Activated naive CD8-positive, alpha-beta T cell treated with anti-CD3 and anti-CD28 coated beads for 36 hours (primary cell): ENCODE measurements around the gene C1orf159. TPM values are rescaled to one million over a fixed set of nuclear protein-coding genes. Genes with fewer than 3 reads are reported as not detected.
"Not testable (repeated sequence)": the region's sequence is repeated elsewhere in the genome, so short reads cannot be mapped to it uniquely, and the experiment has no call there.

Experiments
- DNase-seq: peaks from one replicate; pipeline ENCODE4 v3.0.0; 2021
- H3K27ac Mint-ChIP-seq: one replicate; pipeline ENCODE4 v1.8.0; 2022; ENCODE audit warnings: mild to moderate bottlenecking, moderate library complexity, mixed read lengths
- H3K27me3 Mint-ChIP-seq: one replicate; pipeline ENCODE4 v1.8.0; 2022; ENCODE audit warnings: mild to moderate bottlenecking, mixed read lengths
- H3K36me3 Mint-ChIP-seq: one replicate; pipeline ENCODE4 v1.8.0; 2021; ENCODE audit warnings: mild to moderate bottlenecking, mixed read lengths
- H3K4me1 Mint-ChIP-seq: one replicate; pipeline ENCODE4 v1.8.0; 2021; ENCODE audit warnings: mixed read lengths
- H3K4me3 Mint-ChIP-seq: one replicate; pipeline ENCODE4 v1.8.0; 2022; ENCODE audit warnings: mild to moderate bottlenecking, moderate library complexity, mixed read lengths
- H3K9me3 Mint-ChIP-seq: one replicate; pipeline ENCODE4 v1.8.0; 2022; ENCODE audit warnings: mixed read lengths
- total RNA-seq, 2 experiments: library from RNA; stranded (reverse); gene quantifications; one replicate each; pipeline ENCODE4 v1.2.3, GENCODE V29; 2021

C1orf159 gene
- total RNA-seq, 2 experiments from 2014 or later = 18.9 to 19.0 TPM

DNA sequence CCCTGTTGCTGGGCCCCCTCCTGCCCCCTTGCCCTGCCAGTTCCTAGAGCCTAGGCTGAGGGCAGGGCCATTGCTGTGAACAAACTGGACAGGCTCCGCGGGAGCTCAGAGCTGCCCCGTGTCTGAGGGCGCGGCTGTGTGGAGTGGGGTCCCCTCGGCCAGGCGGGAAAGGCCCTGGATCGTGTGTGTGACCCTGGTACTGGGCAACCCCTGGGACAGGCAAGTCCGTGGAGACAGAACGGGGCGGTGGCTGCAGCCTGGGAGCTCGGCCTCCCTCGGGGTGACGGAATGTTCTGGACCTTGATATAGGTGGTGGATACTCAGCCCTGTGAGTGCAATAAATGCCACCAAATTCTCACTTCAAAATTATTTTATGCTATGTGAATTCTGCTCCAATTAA is 27.7 kb upstream of the C1orf159 start:
- Mint-ChIP-seq H3K9me3 (no peaks in the 10 kb centered on the region), H3K4me1 (peaks cover 24% of the 10 kb centered on the region), H3K27ac (peak overlapping the region; percentile 95), H3K27me3 (no peaks in the 10 kb centered on the region), H3K36me3 (no peaks in the 10 kb centered on the region), H3K4me3 (peak overlapping the region; percentile 67)
- DNase-seq = no peak

DNA sequence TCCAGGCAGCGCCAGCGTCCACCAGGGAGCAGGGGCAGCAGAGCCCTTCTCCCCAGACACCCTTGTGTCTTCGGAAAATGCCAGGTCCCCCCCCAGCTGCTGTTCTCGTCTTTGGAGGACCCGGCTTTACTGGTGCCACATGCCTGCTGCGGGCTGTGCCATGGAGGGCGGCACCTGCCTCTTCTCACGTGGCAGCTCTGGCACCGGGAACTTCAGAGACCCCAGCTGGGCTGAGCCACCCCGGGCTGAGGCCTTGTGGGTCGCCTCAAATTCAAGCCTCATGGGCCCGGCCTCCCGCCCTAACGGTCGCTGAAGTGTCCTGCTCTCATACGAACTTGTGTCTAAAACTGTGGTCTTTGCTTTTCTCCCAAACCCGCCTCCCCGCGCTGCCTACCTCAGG is 27.0 kb upstream of the C1orf159 start:
- H3K4me3 Mint-ChIP-seq = no peak overlapping the region
- DNase-seq = no peak
- no peak overlapping the region for H3K27ac Mint-ChIP-seq
- no peaks in the 10 kb centered on the region for H3K36me3 Mint-ChIP-seq
- H3K27me3 Mint-ChIP-seq = no peaks in the 10 kb centered on the region
- H3K9me3 Mint-ChIP-seq = no peaks in the 10 kb centered on the region
- peaks cover 27% of the 10 kb centered on the region for H3K4me1 Mint-ChIP-seq

DNA sequence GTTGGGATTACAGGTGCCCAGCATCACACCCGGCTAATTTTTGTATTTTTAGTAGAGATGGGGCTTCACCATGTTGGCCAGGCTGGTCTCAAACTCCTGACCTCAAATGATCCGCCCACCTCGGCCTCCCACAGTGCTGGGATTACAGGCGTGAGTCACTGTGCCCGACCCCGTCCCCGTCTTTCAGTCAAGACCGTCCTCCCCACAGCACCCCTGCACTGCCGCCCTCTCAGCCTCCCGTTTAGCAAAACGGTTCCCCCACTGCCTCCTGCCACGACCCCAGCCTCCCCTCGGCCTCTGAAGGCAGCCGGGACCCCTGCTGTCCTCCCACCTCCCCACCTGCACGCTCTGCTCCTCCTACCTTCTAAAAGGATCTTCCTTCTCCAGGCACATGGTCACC is 26.5 kb upstream of the C1orf159 start:
- H3K36me3 Mint-ChIP-seq, H3K4me3 Mint-ChIP-seq, H3K9me3 Mint-ChIP-seq, H3K27me3 Mint-ChIP-seq: not testable (repeated sequence)
- Mint-ChIP-seq H3K4me1 (peaks cover 31% of the 10 kb centered on the region), H3K27ac (peak overlapping the region; percentile 48)
- peak; percentile 47 for DNase-seq

DNA sequence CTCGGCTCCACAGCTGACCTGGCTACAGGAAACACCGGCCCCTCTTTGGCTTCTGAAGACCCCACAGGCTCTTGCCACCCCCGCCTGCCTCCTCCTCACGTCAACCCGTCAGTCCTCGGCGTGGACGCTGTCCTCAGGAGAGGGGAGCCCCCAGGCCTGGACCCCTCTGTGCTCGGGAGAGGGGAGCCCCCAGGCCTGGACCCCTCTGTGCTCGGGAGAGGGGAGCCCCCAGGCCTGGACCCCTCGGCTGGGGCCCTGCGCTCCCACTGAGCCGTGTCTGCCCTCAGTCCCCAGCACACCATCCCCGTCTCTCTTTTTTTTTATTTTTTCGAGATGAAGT is 26.0 kb upstream of the C1orf159 start:
- DNase-seq = no peak
- no peaks in the 10 kb centered on the region for H3K27me3 Mint-ChIP-seq
- H3K27ac Mint-ChIP-seq = peak overlapping the region; percentile 48
- peaks cover 31% of the 10 kb centered on the region for H3K4me1 Mint-ChIP-seq
- H3K9me3 Mint-ChIP-seq = no peaks in the 10 kb centered on the region
- no peak overlapping the region for H3K4me3 Mint-ChIP-seq
- no peaks in the 10 kb centered on the region for H3K36me3 Mint-ChIP-seq

DNA sequence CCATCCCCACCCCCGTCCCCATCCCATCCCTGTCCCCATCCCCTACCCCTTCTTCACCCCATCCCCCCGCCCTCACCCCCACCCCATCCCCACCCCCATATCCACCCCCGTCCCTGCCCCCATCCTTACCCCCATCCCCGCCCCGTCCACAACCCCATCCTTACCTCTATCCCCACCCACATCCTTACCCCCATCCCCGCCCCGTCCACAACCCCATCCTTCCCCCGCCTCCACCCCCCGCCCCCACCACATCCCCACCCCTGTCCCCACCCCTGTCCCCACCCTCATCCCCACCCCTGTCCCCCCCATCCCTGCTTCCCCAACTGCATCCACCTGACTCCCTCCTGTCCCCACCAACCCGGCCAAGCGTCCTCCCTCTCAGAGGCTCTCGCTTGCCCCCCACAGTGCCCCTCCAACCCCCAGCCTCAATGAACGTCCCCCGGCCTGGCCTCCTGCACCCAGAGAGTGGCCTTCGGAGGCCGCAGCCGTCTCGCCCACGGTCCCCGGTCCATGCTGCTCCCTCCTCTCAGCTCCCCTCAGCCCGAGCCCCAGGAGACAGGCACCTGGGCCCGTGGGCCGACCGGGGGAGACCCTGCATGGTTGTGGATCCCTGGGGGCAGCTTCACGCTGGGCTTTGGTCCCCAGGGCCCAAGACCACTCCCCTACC is 25.5 kb upstream of the C1orf159 start:
- Mint-ChIP-seq H3K9me3 (no peaks in the 10 kb centered on the region), H3K27ac (no peak overlapping the region), H3K4me1 (peaks cover 31% of the 10 kb centered on the region), H3K36me3 (no peaks in the 10 kb centered on the region), H3K27me3 (no peaks in the 10 kb centered on the region), H3K4me3 (no peak overlapping the region)
- DNase-seq = no peak

DNA sequence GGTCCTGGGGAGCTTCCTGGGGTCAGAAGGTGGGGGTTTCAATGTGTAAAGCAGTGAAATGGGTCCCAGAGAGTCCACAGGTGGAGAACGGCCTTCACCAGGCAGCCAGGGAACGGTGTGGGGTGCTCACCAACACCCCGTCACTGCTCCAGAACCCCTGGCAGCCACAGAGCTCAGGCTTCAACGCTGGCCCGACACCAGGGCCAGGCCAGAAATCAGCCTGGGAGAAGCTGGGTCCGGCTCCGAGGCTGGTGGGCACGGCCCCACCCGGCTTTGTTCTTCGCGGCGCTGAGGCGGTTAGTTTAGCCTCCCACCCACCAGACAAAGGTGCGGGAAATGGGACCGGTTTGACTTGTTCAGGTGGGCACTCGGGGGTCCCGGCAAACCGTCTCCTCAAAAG is 24.8 kb upstream of the C1orf159 start:
- Mint-ChIP-seq H3K27me3 (no peaks in the 10 kb centered on the region), H3K4me1 (peaks cover 31% of the 10 kb centered on the region), H3K9me3 (no peaks in the 10 kb centered on the region), H3K4me3 (no peak overlapping the region), H3K27ac (no peak overlapping the region), H3K36me3 (no peaks in the 10 kb centered on the region)
- DNase-seq = no peak

DNA sequence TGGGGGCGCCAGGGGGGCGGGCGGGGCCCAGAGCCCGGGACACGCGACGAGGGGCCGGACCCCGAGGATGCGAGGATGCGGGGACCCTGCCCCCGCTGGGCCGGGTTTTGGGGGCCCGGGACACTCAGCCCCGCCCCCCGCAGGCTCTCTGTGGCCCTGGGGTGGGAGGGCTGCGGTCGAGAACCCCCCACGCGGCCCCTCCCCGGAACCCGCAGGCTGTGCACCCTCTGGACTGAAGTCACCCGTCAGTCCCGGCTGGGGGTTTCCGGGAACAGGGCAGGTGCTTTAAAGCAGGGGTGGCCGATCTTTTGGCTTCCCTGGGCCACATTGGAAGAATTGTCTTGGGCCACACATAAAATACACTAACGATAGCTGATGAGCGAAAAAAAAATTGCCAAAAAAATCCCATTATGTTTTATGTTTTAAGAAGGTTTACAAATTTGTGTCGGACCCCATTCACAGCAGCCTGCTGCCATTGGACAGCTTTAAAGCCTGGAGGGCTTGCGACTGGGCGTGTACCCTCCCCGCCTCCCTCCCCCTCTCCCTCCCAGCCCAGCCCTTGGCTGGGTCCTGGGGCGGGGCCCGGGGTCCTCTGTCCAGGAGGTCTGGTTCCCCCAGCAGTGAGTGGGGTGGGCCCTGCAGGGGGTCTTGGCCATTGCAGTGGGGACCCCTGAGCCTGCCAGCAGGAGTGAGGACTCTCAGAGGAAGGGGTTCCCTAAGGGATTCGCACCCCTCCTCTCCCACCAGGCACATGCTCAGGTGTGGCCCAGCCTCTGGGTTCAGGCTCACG is 21.6 kb upstream of the C1orf159 start:
- peak overlapping the region; percentile 58 for H3K4me3 Mint-ChIP-seq
- peaks cover 12% of the 10 kb centered on the region for H3K4me1 Mint-ChIP-seq
- no peaks in the 10 kb centered on the region for H3K27me3 Mint-ChIP-seq
- DNase-seq = peak; percentile 82
- H3K36me3 Mint-ChIP-seq = no peaks in the 10 kb centered on the region
- no peaks in the 10 kb centered on the region for H3K9me3 Mint-ChIP-seq
- H3K27ac Mint-ChIP-seq = peak overlapping the region; percentile 90

DNA sequence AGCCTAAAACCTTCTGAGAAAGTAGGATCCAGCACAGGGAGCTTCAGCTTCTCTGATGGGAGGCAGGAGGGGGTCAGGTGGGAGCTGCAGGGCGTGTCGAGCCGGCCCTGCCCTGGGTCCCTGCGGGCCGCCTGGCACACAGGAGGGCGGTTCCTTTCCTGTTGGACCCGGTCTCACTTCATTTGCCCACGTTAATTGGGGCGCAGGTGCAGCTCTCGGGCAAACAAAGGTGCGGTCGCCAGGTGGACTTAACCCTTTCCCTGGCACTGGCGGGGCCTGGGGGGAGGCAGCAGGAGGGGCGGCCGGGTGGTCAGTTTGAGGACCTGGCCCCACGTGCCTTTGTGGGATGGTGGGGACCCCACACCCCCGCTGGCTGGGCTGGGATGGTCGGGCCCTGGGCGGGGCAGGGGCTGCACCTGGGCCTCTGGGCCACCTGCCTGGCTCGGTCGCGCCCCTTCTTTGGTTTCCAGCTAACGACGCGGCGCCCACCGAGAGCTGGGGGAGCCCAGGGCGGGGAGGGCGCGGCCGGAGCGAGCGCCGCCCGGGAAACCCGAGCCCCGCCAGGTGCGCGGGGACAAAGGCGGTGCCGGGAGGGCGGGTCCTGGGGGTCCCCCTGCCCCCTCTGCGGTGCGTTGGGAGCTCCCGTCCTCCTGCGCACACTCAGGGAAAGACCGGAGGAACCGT is 20.8 kb upstream of the C1orf159 start:
- no peak overlapping the region for H3K4me3 Mint-ChIP-seq

DNA sequence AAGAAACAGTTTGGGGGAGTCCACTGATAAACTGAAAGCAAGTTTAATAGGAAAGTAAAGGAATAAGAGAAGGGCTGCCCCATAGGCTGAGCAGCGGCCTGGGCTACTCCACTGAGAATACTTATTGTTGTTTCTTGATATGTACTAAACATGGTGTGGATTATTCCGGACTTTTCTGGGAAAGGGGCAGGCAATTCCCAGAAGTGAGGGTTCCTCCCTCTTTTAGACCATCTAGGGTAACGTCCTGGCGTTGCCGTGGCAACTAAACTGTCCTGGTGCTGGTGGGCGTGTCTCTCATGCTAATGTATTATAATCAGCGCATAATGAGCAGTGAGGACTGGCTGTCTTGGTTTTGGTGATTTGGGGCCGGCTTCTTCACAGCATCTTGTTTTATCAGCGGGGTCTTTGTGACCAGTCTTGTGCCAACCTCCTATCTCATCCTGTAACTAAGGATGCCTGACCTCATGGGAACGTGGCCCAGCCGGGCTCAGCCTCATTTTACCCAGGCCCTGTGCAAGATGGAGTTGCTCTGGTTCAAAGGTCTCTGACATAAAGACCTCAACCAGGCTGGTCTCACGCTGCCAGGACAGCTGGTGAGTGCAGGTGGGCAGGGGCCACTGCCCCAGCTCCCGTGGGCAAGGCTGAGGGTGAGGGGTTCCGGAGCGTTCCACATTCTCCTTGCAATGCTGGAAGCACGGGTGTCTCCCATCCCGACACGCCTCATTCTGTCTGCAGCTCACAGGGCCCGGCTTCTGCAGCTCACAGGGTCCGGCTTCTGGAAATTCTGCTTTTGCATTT is 19.6 kb upstream of the C1orf159 start:
- no peaks in the 10 kb centered on the region for H3K9me3 Mint-ChIP-seq
- no peak overlapping the region for H3K27ac Mint-ChIP-seq
- H3K4me3 Mint-ChIP-seq = no peak overlapping the region
- H3K36me3 Mint-ChIP-seq = no peaks in the 10 kb centered on the region
- peaks cover 8% of the 10 kb centered on the region for H3K4me1 Mint-ChIP-seq
- no peak for DNase-seq
- no peaks in the 10 kb centered on the region for H3K27me3 Mint-ChIP-seq

More for the DNA sequence above, 20.8 kb upstream of the C1orf159 start:
- Mint-ChIP-seq H3K27ac (no peak overlapping the region), H3K36me3 (no peaks in the 10 kb centered on the region), H3K4me1 (peaks cover 8% of the 10 kb centered on the region), H3K27me3 (no peaks in the 10 kb centered on the region), H3K9me3 (no peaks in the 10 kb centered on the region)
- DNase-seq = peak; percentile 43

DNA sequence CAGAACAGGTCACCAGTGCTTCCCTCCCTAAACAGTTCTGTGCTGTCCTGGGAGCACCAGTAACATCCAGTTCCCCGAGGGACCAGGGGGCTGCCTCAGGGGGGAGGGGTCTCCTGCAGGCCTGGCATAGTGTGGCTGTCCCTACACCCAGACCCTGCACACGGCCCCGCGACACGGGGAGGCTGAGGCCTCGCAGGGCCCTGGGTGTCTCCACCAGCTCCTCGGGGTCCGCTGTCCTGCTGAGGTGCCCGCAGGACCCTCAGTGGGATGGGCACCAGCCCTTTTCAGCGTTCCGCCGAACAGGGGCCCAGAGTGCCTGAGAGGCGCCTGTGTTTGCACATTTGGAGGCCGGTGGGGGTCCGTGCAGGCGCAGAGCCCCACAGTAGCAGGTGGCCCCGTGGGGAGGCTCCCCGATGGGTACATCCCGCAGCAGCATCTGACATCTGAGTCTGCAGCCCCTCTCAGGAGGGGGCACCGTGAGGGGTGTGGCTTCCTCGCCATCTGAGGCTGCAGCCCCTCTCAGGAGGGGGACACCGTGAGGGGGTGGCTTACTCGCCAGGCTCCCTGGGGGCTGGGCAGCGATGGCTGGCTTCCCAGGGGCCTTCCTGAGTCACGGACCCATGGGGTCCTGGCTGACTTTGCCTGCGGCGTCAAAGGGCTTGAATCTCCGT is 18.5 kb upstream of the C1orf159 start:
- no peaks in the 10 kb centered on the region for H3K36me3 Mint-ChIP-seq
- no peaks in the 10 kb centered on the region for H3K27me3 Mint-ChIP-seq
- H3K27ac Mint-ChIP-seq = no peak overlapping the region
- DNase-seq = no peak
- H3K9me3 Mint-ChIP-seq = no peaks in the 10 kb centered on the region
- no peak overlapping the region for H3K4me3 Mint-ChIP-seq
- H3K4me1 Mint-ChIP-seq = peaks cover 8% of the 10 kb centered on the region

DNA sequence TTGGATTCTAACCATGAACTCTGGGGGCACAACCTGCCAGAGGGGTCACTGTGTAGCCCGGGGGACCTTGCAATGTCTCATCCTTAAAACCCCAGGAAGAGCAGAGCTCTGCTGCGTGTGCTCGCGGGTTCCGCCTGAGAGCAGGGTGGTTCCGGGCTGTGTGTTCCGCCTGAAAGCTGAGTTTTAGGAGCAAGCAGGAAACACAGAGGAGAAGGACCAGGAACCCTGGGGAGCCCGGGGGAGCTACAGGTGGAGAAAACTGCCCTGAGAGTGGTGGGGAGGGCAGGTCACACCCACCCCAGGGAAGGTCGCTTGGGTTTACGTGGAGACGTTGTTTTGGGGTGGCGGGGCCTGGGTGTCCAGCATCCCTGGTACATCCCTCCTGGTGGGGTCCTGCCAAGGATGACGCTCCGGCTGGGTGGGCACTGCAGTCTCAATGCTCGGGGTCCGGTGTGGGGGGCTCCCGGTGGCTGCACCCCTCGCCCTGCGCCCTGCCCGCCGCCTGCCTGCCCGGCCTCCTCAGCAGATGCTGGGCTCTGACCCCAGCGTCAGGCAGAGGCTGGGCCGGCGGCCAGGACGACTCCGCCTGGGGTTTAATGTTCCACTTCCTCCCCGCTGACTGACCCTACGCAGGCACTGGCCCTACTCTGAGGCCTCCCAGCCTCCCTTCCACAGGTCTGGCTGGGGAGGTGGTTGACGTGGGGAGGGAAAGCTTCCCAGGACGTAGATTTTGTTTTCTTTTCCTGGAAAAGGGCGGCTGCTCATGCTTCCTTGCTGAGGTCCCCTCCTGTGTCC is 17.3 kb upstream of the C1orf159 start:
- peaks cover 6% of the 10 kb centered on the region for H3K4me1 Mint-ChIP-seq
- H3K36me3 Mint-ChIP-seq = no peaks in the 10 kb centered on the region
- no peak overlapping the region for H3K4me3 Mint-ChIP-seq
- no peaks in the 10 kb centered on the region for H3K9me3 Mint-ChIP-seq
- no peak overlapping the region for H3K27ac Mint-ChIP-seq
- no peaks in the 10 kb centered on the region for H3K27me3 Mint-ChIP-seq
- DNase-seq = no peak

DNA sequence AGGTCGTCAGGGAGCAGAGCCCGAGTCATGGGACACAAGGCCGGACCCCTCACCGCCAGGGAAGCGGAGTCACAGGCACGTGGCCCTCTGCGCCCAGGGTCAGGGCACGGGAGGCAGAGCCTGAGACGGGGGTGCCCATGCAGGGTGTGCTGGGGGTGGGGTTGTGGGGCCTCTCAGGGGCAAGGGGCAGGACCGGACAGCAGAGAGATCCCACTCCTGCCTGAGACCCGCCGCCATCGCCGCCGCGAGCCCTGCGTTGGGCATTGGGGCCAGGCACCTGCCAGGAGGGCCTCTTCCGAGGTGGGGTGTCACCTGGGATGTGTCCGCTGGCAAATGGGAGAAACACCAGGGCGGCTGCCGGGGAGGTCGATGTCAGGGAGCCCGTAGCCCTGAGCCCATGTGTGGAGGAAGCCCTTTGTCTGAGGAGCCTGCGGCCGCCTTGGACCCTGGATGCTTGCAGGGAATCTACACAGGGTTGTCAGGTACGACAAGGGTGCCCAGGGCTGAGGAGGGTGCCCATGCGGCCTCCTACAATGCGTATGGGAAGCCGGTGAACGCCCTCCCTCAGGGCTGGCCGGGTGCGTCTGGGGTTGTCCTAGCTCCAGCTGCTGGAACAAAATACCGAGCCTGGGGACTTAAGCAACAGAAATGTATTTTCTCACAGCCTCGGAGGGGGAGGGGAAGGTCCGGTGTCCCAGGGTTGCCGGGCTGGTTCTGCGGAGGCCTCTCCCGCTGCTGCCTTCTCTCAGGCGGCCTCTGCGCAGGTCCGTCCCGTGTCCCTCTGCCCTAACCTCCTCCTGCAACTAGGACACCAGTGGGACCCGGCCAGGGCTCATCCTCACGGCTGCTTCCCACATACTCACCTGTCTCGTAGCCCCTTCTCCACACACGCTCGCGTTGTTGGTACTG is 16.4 kb upstream of the C1orf159 start:
- Mint-ChIP-seq H3K27ac (no peak overlapping the region), H3K36me3 (no peaks in the 10 kb centered on the region), H3K27me3 (no peaks in the 10 kb centered on the region), H3K4me3 (no peak overlapping the region), H3K4me1 (peaks cover under 1% of the 10 kb centered on the region), H3K9me3 (no peaks in the 10 kb centered on the region)
- DNase-seq = no peak
